CD4-positive, alpha-beta T cell treated with Interleukin-6 at 100 ng/mL for 8 hours (primary cell): ENCODE results near the gene LRP1B.

Source experiments
- DNase-seq: peaks from one replicate; pipeline ENCODE4 v3.0.0-alpha.2; 2020; ENCODE audit warnings: mixed read lengths, low spot score

The LRP1B gene

GRCh38 chr2:141438536-141438935, 692.3 kb downstream of the LRP1B start:
- DNase-seq = no peak

GRCh38 chr2:141437521-141437920, 693.3 kb downstream of the LRP1B start:
- DNase-seq = no peak

GRCh38 chr2:141423124-141423523, 707.7 kb downstream of the LRP1B start:
- DNase-seq = no peak

GRCh38 chr2:141417246-141417797, 713.5 kb downstream of the LRP1B start:
- no peak for DNase-seq

DNA sequence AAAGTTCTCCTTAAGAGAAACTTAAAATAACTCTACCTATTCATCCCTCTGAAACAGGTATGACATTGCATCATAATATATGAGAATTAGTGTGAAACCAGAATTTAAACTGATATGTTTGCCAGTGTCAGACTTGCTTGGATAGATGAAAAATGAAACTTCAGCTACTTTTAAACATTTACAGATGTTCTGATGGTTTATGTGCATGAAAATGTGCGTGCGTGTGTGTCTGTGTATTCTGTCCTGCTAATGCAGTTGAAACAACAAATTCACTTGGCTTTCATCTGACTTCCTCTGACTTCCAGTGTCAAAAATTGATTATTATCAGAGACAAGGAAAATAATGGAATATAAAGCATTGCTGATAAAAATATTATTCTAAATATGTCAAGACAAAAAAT, 719.4 kb downstream of the LRP1B start:
- no peak for DNase-seq

DNA sequence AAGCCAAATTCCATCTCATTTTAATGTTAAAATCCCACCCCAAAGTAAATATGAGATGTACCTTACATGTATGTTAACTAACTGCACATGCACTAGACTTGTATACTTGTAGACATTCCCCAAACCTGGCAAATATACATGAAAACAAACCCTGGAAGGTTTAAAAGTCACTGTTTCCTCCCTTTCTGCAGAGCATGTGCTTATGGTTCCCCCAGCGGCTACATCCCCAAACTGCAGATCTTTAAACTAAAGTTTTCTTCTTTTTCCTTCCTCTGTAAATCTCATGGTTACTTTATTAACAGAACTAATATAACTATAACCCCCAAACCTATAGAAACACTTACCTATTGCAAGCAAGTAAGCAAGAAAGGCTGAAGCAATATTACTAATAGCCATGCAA, 731.5 kb downstream of the LRP1B start:
- DNase-seq = no peak

DNA sequence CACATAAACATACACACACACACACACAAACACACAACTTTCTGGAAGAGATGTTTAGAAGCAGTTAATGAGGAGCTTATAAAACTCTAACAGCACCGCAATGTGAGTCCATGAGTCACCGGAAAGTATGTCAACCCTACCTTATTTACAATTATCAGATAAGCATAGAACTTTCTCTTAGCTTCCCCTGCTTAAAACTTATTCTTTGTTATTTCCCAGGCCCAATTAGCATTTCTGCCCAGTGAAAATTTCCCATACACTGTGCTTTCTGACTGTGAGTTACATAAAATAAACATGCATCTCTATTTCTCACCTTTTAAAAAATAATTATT, 737.6 kb downstream of the LRP1B start:
- DNase-seq = no peak

DNA sequence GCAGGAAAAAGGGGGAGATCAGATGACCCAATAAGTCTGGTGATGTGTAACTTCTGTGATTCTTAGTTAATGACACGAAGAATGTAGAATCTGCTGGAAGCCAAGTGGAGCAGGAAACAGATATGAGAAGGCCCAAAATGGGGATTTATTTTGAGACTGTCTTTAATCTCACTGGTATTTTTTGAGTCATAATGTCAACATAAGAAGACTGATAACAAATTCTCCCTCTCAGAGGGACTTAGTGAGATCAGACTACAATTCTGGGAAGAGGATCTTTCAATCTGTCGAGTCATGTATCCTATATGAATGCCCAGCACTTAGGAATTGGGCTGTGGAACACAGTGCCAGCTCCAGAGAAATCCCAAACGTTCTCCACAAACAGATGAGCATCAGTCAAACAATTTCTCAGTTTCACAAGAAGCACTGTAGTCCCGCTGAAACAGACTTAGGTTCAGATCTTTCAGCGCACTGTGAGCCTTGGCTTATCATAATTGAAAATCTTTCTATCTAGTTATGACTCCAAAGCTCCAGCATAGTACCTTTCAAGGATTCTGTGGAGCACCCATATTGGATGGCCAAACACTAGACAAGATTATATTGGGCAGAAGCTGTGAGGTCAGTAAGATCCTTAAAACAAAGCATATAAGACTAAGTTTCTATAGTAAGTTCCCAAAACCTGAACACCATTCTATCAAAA, 738.2 kb downstream of the LRP1B start:
- DNase-seq = no peak

DNA sequence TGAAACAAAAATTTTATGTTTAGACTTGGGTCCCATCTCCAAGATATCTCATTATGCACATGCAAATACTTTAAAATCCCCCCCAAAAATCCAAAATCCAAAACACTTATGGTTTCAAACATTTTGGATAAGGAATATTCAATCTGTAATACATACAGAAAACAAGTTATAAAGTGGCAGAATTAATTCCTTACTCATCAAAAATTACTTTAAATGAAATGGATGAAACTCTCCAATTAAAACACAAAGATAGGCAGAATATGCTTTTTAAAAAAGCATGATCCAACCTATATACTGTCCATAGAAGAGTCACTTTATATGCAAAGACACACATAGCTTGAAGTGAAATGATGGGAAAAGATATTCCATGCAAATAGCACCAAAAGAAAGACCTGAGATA, 744.6 kb downstream of the LRP1B start:
- no peak for DNase-seq

GRCh38 chr2:141384676-141385075, 746.1 kb downstream of the LRP1B start:
- no peak for DNase-seq

DNA sequence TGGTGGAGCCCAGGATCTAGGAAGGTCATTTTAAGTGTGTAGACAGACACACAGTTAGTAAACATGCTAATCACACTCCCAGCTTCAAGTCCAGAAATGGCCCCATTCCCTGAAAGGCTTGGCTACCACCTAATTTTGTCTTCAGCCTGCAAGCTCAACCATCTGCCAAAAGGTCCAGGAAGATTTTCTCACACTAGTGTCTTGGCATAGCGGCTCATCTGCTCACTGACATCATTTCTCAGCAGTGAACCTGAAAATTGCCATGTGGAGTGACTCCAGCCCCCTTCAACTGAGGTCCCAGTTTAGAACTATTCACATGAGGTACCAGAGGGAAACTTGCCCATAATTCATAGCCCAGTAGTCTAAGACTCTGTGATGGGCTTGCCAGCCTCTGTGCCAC, 748.9 kb downstream of the LRP1B start:
- DNase-seq = no peak

- DNase-seq = no peak
Measured at GRCh38 chr2:141380008-141380979, 750.5 kb downstream of the LRP1B start.

DNA sequence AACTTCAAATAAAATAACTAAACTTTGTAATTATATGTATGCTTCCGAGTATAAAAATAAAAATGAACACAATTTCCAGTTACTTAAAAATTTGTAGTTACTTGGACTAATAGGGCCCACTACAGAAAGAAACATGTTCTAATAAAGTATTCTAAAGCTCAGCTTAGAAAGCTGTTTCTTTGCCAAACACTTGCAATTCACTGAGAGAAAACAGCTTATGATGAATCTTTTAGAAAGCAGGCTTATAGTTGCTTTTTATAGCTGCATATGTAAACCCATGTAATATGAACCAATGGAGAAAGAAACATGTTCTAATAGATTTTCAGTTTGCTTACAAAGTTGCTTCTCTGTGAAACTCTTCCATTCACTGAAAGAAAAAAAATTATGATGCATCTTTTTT, 766.0 kb downstream of the LRP1B start:
- no peak for DNase-seq

- no peak for DNase-seq
Measured at GRCh38 chr2:141362311-141362710, 768.5 kb downstream of the LRP1B start.

DNA sequence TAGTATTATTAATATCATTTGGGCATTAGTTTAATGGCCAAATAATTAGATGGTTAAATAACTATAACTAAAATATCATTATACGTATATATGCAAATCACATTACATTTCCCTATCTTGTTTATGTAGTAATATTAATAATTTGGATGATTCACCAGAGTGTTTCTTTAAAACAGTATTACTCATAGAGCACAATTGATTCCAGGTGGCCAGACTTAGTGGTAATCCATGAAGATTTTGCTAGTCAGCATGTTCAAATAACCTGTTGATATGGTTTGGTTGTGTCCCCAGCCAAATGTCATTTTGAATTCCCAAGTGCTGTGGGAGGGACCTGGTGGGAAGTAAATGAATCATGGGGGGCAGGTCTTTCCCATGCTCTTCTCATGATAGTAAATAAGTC, 782.3 kb downstream of the LRP1B start:
- no peak for DNase-seq

GRCh38 chr2:141341444-141341843, 789.4 kb downstream of the LRP1B start:
- no peak for DNase-seq

- no peak for DNase-seq
Measured at GRCh38 chr2:141331127-141331526, 799.7 kb downstream of the LRP1B start.

- no peak for DNase-seq
Measured at GRCh38 chr2:141329964-141330363, 800.9 kb downstream of the LRP1B start.

GRCh38 chr2:141323571-141323970, 807.2 kb downstream of the LRP1B start:
- DNase-seq = no peak

DNA sequence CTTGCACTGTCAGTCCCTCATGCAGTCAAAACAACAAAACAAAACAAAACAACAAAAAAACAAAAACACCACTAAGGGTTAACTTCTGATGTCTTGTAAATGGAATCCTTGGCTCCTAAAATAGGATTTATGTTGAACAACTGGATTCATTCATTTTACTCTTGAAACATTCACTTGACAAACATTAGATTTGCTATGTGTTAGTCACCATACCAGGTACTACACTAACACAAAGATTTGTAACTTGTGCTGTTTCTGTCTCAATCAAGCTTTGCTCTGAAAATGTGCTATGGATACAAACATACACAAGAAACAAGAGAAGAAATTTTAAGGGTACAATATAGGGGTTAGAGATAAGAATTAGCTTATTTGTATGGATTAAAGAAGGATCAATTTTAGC, 812.8 kb downstream of the LRP1B start:
- no peak for DNase-seq

GRCh38 chr2:141316606-141317005, 814.2 kb downstream of the LRP1B start:
- DNase-seq = no peak

GRCh38 chr2:141316103-141316502, 814.7 kb downstream of the LRP1B start:
- no peak for DNase-seq

DNA sequence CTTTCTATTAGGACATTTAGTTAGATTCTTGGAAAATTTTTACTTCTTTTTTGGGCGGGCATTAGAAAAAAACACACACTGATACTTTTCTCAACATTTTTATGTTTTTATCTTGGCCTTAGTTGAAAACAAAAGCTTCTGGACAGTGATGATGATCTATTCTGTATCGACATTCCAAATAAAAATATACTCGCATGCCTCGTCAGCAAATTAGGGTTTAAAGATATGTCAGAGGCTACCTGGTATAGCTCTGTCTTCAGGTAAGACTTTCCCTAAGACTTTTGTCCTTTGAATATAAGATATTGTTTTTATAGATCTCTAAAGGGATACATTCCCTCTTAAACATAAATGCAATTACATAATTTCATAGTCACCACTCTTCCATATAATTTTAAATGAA, 816.8 kb downstream of the LRP1B start:
- DNase-seq = no peak
